Measurements from ENCODE around the gene CFC1B.
"Not testable (repeated sequence)": the region's sequence is repeated elsewhere in the genome, so short reads cannot be mapped to it uniquely, and the experiment has no call there.

The CFC1B gene

GRCh38 chr2:130520992-130521391 lies at the start of gene CFC1B:
CFC1B (plus strand) TSS chr2:130521222; CDS start chr2:130521485, 263 bp downstream.
- not testable (repeated sequence) for DNase-seq

- DNase-seq: not testable (repeated sequence)
Observed at GRCh38 chr2:130491073-130491472, 29.9 kb upstream of the CFC1B start.

- not testable (repeated sequence) for DNase-seq
Observed at GRCh38 chr2:130509228-130509627, 11.8 kb upstream of the CFC1B start, which contains the start of gene POTEI. POTEI (minus strand) TSS chr2:130509328; CDS start chr2:130509235, 93 bp downstream.

GRCh38 chr2:130510807-130511746 lies 9.9 kb upstream of the CFC1B start:
- DNase-seq: not testable (repeated sequence)

GRCh38 chr2:130511747-130512451 lies 9.1 kb upstream of the CFC1B start:
- DNase-seq: not testable (repeated sequence)

GRCh38 chr2:130518516-130519106 lies 2.4 kb upstream of the CFC1B start:
- DNase-seq: not testable (repeated sequence)

GRCh38 chr2:130522390-130522789 lies 1.4 kb downstream of the CFC1B start:
- DNase-seq: not testable (repeated sequence)

- not testable (repeated sequence) for DNase-seq
Observed at GRCh38 chr2:130527365-130527967, 6.4 kb downstream of the CFC1B start.

- not testable (repeated sequence) for DNase-seq
Observed at GRCh38 chr2:130529545-130529944, 8.5 kb downstream of the CFC1B start.

GRCh38 chr2:130530212-130530611 lies 9.2 kb downstream of the CFC1B start:
- DNase-seq: not testable (repeated sequence)

GRCh38 chr2:130531225-130531624 lies 10.2 kb downstream of the CFC1B start:
- DNase-seq: not testable (repeated sequence)

- DNase-seq: not testable (repeated sequence)
Observed at GRCh38 chr2:130531672-130532071, 10.7 kb downstream of the CFC1B start.

- DNase-seq: not testable (repeated sequence)
Observed at GRCh38 chr2:130536654-130537053, 15.6 kb downstream of the CFC1B start.

- not testable (repeated sequence) for DNase-seq
Observed at GRCh38 chr2:130538271-130538670, 17.2 kb downstream of the CFC1B start.

- DNase-seq: not testable (repeated sequence)
Observed at GRCh38 chr2:130542789-130543188, 21.8 kb downstream of the CFC1B start.

- DNase-seq: not testable (repeated sequence)
Observed at GRCh38 chr2:130543785-130544528, 22.9 kb downstream of the CFC1B start.

- DNase-seq: not testable (repeated sequence)
Observed at GRCh38 chr2:130544978-130545377, 24.0 kb downstream of the CFC1B start.

- not testable (repeated sequence) for DNase-seq
Observed at GRCh38 chr2:130548418-130548817, 27.4 kb downstream of the CFC1B start.

GRCh38 chr2:130549475-130549874 lies 28.5 kb downstream of the CFC1B start:
- DNase-seq: not testable (repeated sequence)

GRCh38 chr2:130554178-130554577 lies 33.2 kb downstream of the CFC1B start:
- not testable (repeated sequence) for DNase-seq

- DNase-seq: not testable (repeated sequence)
Observed at GRCh38 chr2:130556441-130556840, 35.4 kb downstream of the CFC1B start.

GRCh38 chr2:130566165-130566564 lies 45.1 kb downstream of the CFC1B start:
- not testable (repeated sequence) for DNase-seq

Measured in activated effector memory CD4-positive, alpha-beta T cell treated with anti-CD3 and anti-CD28 coated beads, Interleukin-2, amount 50 U/mL, for 16 hours (primary cell).